Measurements from ENCODE around the gene WDR5.

The WDR5 gene

DNA sequence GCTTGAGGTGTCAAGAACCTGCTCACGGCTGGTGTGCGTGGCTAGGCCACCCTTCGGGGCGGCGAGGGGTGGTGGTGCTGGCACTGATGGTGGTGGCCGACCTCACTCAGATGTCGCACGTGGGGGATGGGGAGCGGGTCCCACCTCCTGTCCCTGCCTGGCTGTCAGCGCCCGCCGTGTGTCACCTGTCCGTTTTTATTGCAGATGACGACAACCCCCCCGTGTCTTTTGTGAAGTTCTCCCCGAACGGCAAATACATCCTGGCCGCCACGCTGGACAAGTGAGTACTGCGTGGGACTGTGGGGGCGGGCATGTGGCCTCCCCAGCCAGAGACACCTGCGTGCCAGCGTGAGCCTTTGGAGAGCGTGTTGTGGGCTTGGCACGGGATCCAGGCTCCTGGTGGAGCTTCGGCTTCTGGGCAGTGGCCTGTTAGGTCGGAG lies 18.4 kb downstream of the WDR5 start (continued):
- no peak for TF ChIP-seq ZSCAN30 (tag by site-specific recombination; IDR thresholded peaks at IDR 0.05)

- ChIA-PET CTCF (interaction anchor here (1.1 to 1.3 kb wide), 2 partner anchors 9 to 288 kb away, joined by 3 to 4 read pairs; partner anchors contain the start of gene RNU6ATAC), POLR2A (interaction anchor here (1.1 kb wide), 1 partner anchor 15 kb away, joined by 3 read pairs; no protein-coding TSS in a partner anchor)
- H3K4me1 ChIP-seq (ENCODE audit: control insufficient read depth, insufficient read depth, low read length) = no peaks in the 10 kb centered on the region
- peaks cover 2 to 92% of the 10 kb centered on the region in 2 experiments; a peak in 2 of 3 replicates for H3K36me3 ChIP-seq (ENCODE audit: control insufficient read depth in 2 of 2, insufficient read depth in 1 of 2, low read length in 2 of 2)
- no peak overlapping the region for H3K27ac ChIP-seq (ENCODE audit: extremely low read depth, low read depth, low read length)
- TF ChIP-seq SCRT2 (tag by site-specific recombination; IDR thresholded peaks at IDR 0.05) (peak; percentile 37; the same call in 1 of the 2 replicates), ZNF174 (tag by site-specific recombination; IDR thresholded peaks at IDR 0.05) (no peak), ZFP37 (tag by site-specific recombination; IDR thresholded peaks at IDR 0.05) (no peak), GLI4 (tag by site-specific recombination; IDR thresholded peaks at IDR 0.05) (no peak), ZNF292 (tag by site-specific recombination; IDR thresholded peaks at IDR 0.05; ENCODE audit: borderline replicate concordance, low read depth) (no peak), ZNF354C (tag by site-specific recombination; IDR thresholded peaks at IDR 0.05; ENCODE audit: borderline replicate concordance, low read depth) (no peak), ZNF777 (tag by site-specific recombination; IDR thresholded peaks at IDR 0.05; ENCODE audit: borderline replicate concordance) (no peak), ZNF266 (tag by site-specific recombination; IDR thresholded peaks at IDR 0.05; ENCODE audit: low read depth) (no peak), ZNF175 (tag by site-specific recombination; IDR thresholded peaks at IDR 0.05) (no peak), ZNF155 (tag by site-specific recombination; IDR thresholded peaks at IDR 0.05) (no peak), SCRT1 (tag by site-specific recombination; IDR thresholded peaks at IDR 0.05; ENCODE audit: borderline replicate concordance) (peak; percentile 51; the same call in 1 of the 2 replicates), ZNF76 (tag by site-specific recombination; IDR thresholded peaks at IDR 0.05; ENCODE audit: borderline replicate concordance, low read depth) (no peak)
- TF ChIP-seq, protein P1, sequence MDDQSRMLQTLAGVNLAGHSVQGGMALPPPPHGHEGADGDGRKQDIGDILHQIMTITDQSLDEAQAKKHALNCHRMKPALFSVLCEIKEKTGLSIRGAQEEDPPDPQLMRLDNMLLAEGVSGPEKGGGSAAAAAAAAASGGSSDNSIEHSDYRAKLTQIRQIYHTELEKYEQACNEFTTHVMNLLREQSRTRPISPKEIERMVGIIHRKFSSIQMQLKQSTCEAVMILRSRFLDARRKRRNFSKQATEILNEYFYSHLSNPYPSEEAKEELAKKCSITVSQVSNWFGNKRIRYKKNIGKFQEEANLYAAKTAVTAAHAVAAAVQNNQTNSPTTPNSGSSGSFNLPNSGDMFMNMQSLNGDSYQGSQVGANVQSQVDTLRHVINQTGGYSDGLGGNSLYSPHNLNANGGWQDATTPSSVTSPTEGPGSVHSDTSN (CRISPR knock-in tag; IDR thresholded peaks at IDR 0.05) = no peak
- TF ChIP-seq, protein P2, sequence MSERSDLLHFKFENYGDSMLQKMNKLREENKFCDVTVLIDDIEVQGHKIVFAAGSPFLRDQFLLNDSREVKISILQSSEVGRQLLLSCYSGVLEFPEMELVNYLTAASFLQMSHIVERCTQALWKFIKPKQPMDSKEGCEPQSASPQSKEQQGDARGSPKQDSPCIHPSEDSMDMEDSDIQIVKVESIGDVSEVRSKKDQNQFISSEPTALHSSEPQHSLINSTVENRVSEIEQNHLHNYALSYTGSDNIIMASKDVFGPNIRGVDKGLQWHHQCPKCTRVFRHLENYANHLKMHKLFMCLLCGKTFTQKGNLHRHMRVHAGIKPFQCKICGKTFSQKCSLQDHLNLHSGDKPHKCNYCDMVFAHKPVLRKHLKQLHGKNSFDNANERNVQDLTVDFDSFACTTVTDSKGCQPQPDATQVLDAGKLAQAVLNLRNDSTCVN (tag by site-specific recombination; optimal IDR thresholded peaks at IDR 0.05) = no peak
- TF ChIP-seq, protein P3, sequence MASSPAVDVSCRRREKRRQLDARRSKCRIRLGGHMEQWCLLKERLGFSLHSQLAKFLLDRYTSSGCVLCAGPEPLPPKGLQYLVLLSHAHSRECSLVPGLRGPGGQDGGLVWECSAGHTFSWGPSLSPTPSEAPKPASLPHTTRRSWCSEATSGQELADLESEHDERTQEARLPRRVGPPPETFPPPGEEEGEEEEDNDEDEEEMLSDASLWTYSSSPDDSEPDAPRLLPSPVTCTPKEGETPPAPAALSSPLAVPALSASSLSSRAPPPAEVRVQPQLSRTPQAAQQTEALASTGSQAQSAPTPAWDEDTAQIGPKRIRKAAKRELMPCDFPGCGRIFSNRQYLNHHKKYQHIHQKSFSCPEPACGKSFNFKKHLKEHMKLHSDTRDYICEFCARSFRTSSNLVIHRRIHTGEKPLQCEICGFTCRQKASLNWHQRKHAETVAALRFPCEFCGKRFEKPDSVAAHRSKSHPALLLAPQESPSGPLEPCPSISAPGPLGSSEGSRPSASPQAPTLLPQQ (tag by site-specific recombination; IDR thresholded peaks at IDR 0.05) = no peak
- H3K4me3 ChIP-seq (ENCODE audit: low read depth, low read length) = no peak overlapping the region
- no peaks in the 10 kb centered on the region for H3K9me3 ChIP-seq (ENCODE audit: control insufficient read depth, insufficient read depth, low read depth, low read length)
These were observed 20.0 kb downstream of the WDR5 start for GRCh38 chr9:134155812-134156377.

DNA sequence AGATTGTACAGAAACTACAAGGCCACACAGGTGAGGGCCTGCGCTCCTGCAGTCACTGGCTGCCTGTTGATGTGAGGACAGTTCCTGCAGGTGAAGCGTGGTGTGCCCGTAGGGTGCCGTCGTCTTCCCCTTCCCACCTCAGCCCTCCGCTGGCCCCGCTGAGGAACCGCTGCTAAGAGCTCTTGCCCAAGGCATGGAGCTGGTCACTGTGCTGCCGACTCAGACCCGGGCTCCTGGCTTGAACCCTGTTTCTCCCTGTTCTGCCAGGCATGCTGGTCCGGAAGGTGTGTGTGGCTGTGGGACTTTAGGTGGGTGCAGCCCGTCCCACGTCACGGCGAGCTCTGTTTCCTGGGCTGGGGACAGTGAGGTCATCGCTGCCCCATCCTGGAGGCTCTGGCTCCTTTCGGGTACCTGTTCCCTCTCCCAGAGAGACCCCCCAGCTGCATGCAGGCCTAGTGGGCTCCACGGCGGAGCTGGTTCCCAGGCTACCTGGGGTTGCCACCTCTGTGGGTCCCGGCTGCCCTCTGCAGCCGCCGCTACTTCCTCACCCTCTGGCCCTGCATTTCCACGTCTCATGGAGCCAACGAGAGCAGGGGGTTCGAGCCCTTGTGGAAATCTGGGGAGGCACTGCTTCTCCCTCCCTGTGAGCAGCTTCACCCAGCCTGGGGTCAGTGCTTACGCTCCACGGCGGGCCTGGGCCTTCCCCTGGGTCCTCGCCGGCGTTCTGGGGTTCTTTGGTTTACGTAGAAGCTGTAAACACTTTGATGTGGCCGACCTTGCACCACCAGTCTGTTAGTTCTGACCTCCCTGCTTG lies 20.9 kb downstream of the WDR5 start:
- TF ChIP-seq ZNF600 (tag by site-specific recombination; IDR thresholded peaks at IDR 0.05) (peak; percentile 64), ZNF623 (tag by site-specific recombination; IDR thresholded peaks at IDR 0.05) (no peak), ZNF510 (tag by site-specific recombination; IDR thresholded peaks at IDR 0.05; ENCODE audit: insufficient replicate concordance) (no peak), ZNF658 (tag by site-specific recombination; IDR thresholded peaks at IDR 0.05) (no peak), MZF1 (tag by site-specific recombination; IDR thresholded peaks at IDR 0.05; ENCODE audit: borderline replicate concordance) (no peak), RBAK (tag by site-specific recombination; IDR thresholded peaks at IDR 0.05) (no peak), ZNF341 (tag by site-specific recombination; IDR thresholded peaks at IDR 0.05; ENCODE audit: low read depth) (no peak), ZNF132 (tag by site-specific recombination; IDR thresholded peaks at IDR 0.05; ENCODE audit: borderline replicate concordance) (no peak)
- H3K4me1 ChIP-seq (ENCODE audit: control insufficient read depth, insufficient read depth, low read length) = no peaks in the 10 kb centered on the region
- ChIA-PET POLR2A (no interaction called here), CTCF (interaction anchor here (1.3 kb wide), 1 partner anchor 8 kb away, joined by 3 read pairs; the partner anchor contains the start of gene RNU6ATAC)
- no peak overlapping the region for H3K4me3 ChIP-seq (ENCODE audit: low read depth, low read length)
- H3K9me3 ChIP-seq (ENCODE audit: control insufficient read depth, insufficient read depth, low read depth, low read length) = no peaks in the 10 kb centered on the region
- peaks cover 0 to 86% of the 10 kb centered on the region in 2 experiments; a peak in 2 of 3 replicates for H3K36me3 ChIP-seq (ENCODE audit: control insufficient read depth in 2 of 2, insufficient read depth in 1 of 2, low read length in 2 of 2)
- H3K27ac ChIP-seq (ENCODE audit: extremely low read depth, low read depth, low read length) = no peak overlapping the region
